ENCODE measurements around the gene ZHX3. TPM values are rescaled to one million over a fixed set of nuclear protein-coding genes. Genes with fewer than 3 reads are reported as not detected.
A peak's percentile ranks its signal among the peaks of the same experiment; 100 is the strongest.

Gene ZHX3
- total and polyA plus RNA-seq, 2 donors from 2014 or later = 24.7 to 153 TPM

- Histone ChIP-seq H3K27me3 (ENCODE audit: control insufficient read depth, insufficient read depth, low read length) (no peaks in the 10 kb centered on the region), H3K36me3 (ENCODE audit: control insufficient read depth in 2 of 3, insufficient read depth in 3 of 3, low read length in 3 of 3) (no peaks in the 10 kb centered on the region), H3K4me3 (ENCODE audit: low read length in 3 of 3) (no peak overlapping the region), H3K9ac (ENCODE audit: low read length in 3 of 3) (no peak overlapping the region), H3K9me3 (ENCODE audit: control insufficient read depth in 2 of 3, insufficient read depth in 1 of 3, low read length in 3 of 3) (no peaks in the 10 kb centered on the region), H3K4me1 (ENCODE audit: control insufficient read depth in 2 of 3, insufficient read depth in 2 of 3, low read depth in 1 of 3, low read length in 3 of 3) (peaks cover 0 to 4% (median 3%) of the 10 kb centered on the region in 3 donors), H3K27ac (ENCODE audit: low read depth in 2 of 2, low read length in 2 of 2) (no peak overlapping the region)
- intact Hi-C loops (cut with DNase I) = no loop called here
- no peak for TF ChIP-seq CTCF (IDR thresholded peaks at IDR 0.05; ENCODE audit: borderline replicate concordance, extremely low read depth, insufficient read depth)
- FAIRE-seq = no peak
- no peak for DNase-seq
Observed at GRCh38 chr20:41273445-41273844, 44.1 kb downstream of the ZHX3 start.

- intact Hi-C loops (cut with DNase I) = no loop called here
Observed at GRCh38 chr20:41272339-41272738, 45.2 kb downstream of the ZHX3 start.

GRCh38 chr20:41268917-41269652 lies 48.4 kb downstream of the ZHX3 start:
- TF ChIP-seq CTCF (IDR thresholded peaks at IDR 0.05; ENCODE audit: borderline replicate concordance, extremely low read depth, insufficient read depth) = no peak
- Histone ChIP-seq H3K27me3 (ENCODE audit: control insufficient read depth, insufficient read depth, low read length) (no peaks in the 10 kb centered on the region), H3K9me3 (ENCODE audit: control insufficient read depth in 2 of 3, insufficient read depth in 1 of 3, low read length in 3 of 3) (no peaks in the 10 kb centered on the region), H3K27ac (ENCODE audit: low read depth in 2 of 2, low read length in 2 of 2) (no peak overlapping the region), H3K4me1 (ENCODE audit: control insufficient read depth in 2 of 3, insufficient read depth in 2 of 3, low read depth in 1 of 3, low read length in 3 of 3) (no peaks in the 10 kb centered on the region), H3K36me3 (ENCODE audit: control insufficient read depth in 2 of 3, insufficient read depth in 3 of 3, low read length in 3 of 3) (no peaks in the 10 kb centered on the region), H3K4me3 (ENCODE audit: low read length in 3 of 3) (no peak overlapping the region), H3K9ac (ENCODE audit: low read length in 3 of 3) (peak overlapping the region in 1 of 3 donors; percentile 9)
- DNase-seq = no peak
- intact Hi-C loops (cut with DNase I) = no loop called here
- FAIRE-seq = no peak

More at GRCh38 chr20:41272339-41272738, 45.2 kb downstream of the ZHX3 start:
- H3K9me3 ChIP-seq (ENCODE audit: control insufficient read depth in 2 of 3, insufficient read depth in 1 of 3, low read length in 3 of 3) = no peaks in the 10 kb centered on the region
- peaks cover 0 to 4% (median 3%) of the 10 kb centered on the region in 3 donors for H3K4me1 ChIP-seq (ENCODE audit: control insufficient read depth in 2 of 3, insufficient read depth in 2 of 3, low read depth in 1 of 3, low read length in 3 of 3)
- DNase-seq (no peak), FAIRE-seq (no peak)
- H3K27ac ChIP-seq (ENCODE audit: low read depth in 2 of 2, low read length in 2 of 2) = no peak overlapping the region
- no peak for TF ChIP-seq CTCF (IDR thresholded peaks at IDR 0.05; ENCODE audit: borderline replicate concordance, extremely low read depth, insufficient read depth)
- H3K4me3 ChIP-seq (ENCODE audit: low read length in 3 of 3) = no peak overlapping the region
- H3K9ac ChIP-seq (ENCODE audit: low read length in 3 of 3) = no peak overlapping the region
- H3K36me3 ChIP-seq (ENCODE audit: control insufficient read depth in 2 of 3, insufficient read depth in 3 of 3, low read length in 3 of 3) = no peaks in the 10 kb centered on the region
- no peaks in the 10 kb centered on the region for H3K27me3 ChIP-seq (ENCODE audit: control insufficient read depth, insufficient read depth, low read length)

Measured in kidney (tissue), 14 donors.